HL-60 (cell line): Measurements from ENCODE around the gene CLRN3.

Experiments
- DNase-seq, 2 experiments: peaks; one replicate each; pipeline ENCODE4 v3.0.0-alpha.2; 2010 to 2020; ENCODE audit warnings: low read depth in 1 of 2, low spot score in 1 of 2
- H3K27ac ChIP-seq: fragments of 250-450 bp; sonication (Bioruptor Pico); replicated peaks from 2 replicates; pipeline ENCODE4 v1.5.1; 2020; ENCODE audit warnings: mild to moderate bottlenecking, moderate library complexity
- H3K27me3 ChIP-seq: fragments of 250-450 bp; sonication (Bioruptor Pico); 2 replicates; pipeline ENCODE4 v1.5.1; 2021; ENCODE audit warnings: mild to moderate bottlenecking, moderate library complexity; ENCODE audit not compliant: insufficient read depth, poor library complexity, severe bottlenecking
- H3K4me3 ChIP-seq: replicated peaks from 2 replicates; pipeline ENCODE4 v1.5.1; 2011; ENCODE audit warnings: mild to moderate bottlenecking, control low read depth, low read length; ENCODE audit not compliant: insufficient read depth
- GABPA ChIP-seq: IDR thresholded peaks from 2 replicates; pipeline ENCODE4 v1.6.1; 2012; ENCODE audit warnings: low read depth
- POLR2AphosphoS5 ChIP-seq: IDR thresholded peaks from 2 replicates; pipeline ENCODE4 v1.6.1; 2012; ENCODE audit warnings: low read depth
- SPI1 ChIP-seq: IDR thresholded peaks from 2 replicates; pipeline ENCODE4 v1.6.1; 2012; ENCODE audit warnings: low read depth, mild to moderate bottlenecking, borderline replicate concordance
- TF ChIP-seq, protein P1 (sequence below): IDR thresholded peaks from one replicate; pipeline ENCODE4 v1.5.1; 2011; ENCODE audit warnings: low read length, control low read depth, inconsistent platforms; ENCODE audit not compliant: insufficient read depth
- TF ChIP-seq, protein P2 (sequence below): IDR thresholded peaks from 2 replicates; pipeline ENCODE4 v1.6.1; 2012; ENCODE audit warnings: low read depth; ENCODE audit not compliant: insufficient replicate concordance

Gene CLRN3

DNA sequence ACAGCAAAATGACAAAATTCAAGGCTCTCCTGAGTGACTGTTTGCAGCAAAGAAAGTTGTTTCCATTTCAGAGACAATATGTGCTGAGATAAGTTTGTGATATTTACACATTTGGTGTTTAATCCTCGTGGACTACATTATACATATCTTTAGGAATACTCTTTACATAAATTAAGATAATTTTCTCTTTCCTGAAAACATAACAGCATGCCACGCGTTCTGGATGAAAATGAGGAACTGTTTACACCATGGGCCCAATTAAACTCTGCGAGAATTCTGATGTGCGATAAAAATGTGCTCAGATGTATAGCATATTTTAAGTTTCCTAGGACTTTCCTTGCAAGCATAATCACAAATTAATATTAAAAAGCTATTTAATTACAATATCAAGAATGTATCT is 40.5 kb upstream of the CLRN3 start:
- Histone ChIP-seq H3K27ac (no peak overlapping the region), H3K4me3 (no peak overlapping the region), H3K27me3 (no peaks in the 10 kb centered on the region)
- peak; percentile 33; the same call in 1 of the 2 replicates for TF ChIP-seq SPI1
- TF ChIP-seq GABPA: no peak
- no peak for DNase-seq

DNA sequence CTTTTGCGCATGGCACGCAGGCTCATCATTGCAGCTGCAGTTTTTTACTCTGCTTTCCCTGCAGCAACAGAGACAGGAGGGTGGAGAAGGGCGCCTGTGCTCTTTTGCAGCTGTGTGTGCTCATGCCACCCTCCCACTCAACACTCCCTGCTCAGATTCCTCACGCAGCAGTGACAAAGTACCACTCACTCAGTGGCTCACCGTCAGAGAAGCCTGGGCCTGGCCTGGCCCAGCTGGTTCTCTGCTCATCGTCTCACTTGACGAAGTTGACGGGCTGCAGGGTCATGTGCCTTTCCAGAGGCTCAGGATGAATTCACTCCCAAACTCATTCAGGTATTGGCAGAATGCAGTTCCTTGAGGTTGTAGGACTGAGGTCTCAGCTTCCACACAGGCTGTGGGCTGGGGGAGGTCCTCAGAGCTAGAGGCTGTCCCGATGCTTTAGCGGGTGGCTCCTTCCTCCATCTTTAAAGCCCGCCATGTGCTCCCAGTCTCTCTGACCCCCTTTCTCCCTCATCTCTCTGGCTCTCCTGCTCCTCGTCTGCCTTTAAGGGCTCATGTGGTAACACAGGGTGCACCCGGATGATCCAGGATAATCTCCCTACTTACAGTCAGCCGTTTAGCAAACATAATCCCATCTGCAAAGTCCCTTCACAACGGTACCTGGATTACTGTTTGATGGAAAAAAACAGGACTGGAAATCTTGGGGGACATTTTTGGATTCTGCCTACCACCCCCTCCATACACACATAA is 40.0 kb upstream of the CLRN3 start:
- DNase-seq: no peak
- no peak overlapping the region for H3K27ac ChIP-seq
- no peaks in the 10 kb centered on the region for H3K27me3 ChIP-seq
- H3K4me3 ChIP-seq: no peak overlapping the region
- TF ChIP-seq, protein P1, sequence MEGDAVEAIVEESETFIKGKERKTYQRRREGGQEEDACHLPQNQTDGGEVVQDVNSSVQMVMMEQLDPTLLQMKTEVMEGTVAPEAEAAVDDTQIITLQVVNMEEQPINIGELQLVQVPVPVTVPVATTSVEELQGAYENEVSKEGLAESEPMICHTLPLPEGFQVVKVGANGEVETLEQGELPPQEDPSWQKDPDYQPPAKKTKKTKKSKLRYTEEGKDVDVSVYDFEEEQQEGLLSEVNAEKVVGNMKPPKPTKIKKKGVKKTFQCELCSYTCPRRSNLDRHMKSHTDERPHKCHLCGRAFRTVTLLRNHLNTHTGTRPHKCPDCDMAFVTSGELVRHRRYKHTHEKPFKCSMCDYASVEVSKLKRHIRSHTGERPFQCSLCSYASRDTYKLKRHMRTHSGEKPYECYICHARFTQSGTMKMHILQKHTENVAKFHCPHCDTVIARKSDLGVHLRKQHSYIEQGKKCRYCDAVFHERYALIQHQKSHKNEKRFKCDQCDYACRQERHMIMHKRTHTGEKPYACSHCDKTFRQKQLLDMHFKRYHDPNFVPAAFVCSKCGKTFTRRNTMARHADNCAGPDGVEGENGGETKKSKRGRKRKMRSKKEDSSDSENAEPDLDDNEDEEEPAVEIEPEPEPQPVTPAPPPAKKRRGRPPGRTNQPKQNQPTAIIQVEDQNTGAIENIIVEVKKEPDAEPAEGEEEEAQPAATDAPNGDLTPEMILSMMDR: no peak
- TF ChIP-seq, protein P2, sequence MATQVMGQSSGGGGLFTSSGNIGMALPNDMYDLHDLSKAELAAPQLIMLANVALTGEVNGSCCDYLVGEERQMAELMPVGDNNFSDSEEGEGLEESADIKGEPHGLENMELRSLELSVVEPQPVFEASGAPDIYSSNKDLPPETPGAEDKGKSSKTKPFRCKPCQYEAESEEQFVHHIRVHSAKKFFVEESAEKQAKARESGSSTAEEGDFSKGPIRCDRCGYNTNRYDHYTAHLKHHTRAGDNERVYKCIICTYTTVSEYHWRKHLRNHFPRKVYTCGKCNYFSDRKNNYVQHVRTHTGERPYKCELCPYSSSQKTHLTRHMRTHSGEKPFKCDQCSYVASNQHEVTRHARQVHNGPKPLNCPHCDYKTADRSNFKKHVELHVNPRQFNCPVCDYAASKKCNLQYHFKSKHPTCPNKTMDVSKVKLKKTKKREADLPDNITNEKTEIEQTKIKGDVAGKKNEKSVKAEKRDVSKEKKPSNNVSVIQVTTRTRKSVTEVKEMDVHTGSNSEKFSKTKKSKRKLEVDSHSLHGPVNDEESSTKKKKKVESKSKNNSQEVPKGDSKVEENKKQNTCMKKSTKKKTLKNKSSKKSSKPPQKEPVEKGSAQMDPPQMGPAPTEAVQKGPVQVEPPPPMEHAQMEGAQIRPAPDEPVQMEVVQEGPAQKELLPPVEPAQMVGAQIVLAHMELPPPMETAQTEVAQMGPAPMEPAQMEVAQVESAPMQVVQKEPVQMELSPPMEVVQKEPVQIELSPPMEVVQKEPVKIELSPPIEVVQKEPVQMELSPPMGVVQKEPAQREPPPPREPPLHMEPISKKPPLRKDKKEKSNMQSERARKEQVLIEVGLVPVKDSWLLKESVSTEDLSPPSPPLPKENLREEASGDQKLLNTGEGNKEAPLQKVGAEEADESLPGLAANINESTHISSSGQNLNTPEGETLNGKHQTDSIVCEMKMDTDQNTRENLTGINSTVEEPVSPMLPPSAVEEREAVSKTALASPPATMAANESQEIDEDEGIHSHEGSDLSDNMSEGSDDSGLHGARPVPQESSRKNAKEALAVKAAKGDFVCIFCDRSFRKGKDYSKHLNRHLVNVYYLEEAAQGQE: no peak
- TF ChIP-seq GABPA (no peak), POLR2AphosphoS5 (no peak), SPI1 (no peak)

DNA sequence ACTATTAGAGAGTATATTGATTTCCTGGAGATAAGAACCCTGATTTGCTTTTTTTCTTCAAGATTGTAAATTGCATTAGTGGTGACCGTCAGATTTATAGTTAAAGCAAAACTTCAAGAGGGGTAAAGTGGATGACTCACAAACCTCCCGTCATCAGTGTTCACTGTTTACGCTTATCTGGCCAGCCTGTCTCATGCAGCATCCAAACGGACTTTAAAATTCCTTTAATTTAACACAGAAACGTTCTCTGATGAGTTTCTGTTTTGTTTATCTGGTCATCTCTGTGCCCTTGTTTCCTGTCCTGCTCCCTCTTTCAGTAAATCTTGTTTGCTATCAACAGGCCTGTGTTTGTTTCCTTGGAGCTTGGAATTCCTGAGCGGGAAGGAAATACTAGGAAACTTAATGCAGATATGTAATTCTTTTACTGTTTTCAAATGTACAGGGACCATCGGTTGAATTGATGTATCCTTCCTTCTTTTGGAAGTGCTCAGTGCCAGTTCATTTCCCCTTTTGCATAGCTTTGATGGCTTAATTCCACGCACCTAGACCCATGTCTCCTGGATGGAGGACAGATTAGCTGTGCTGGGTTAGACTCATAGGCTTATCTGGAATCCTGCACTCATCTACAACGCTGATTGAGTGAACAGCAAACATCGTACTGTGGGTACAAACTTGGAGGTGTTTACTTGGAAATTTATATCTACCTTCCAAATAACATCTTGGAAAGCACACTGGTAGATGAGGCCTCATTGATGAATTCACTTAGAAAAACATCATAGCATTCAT is 35.5 kb upstream of the CLRN3 start:
- no peak for DNase-seq
- Histone ChIP-seq H3K4me3 (no peak overlapping the region), H3K27ac (no peak overlapping the region), H3K27me3 (no peaks in the 10 kb centered on the region)
- TF ChIP-seq, protein P2: no peak
- TF ChIP-seq, protein P1: no peak
- TF ChIP-seq POLR2AphosphoS5: no peak
- TF ChIP-seq SPI1: no peak
- no peak for TF ChIP-seq GABPA

DNA sequence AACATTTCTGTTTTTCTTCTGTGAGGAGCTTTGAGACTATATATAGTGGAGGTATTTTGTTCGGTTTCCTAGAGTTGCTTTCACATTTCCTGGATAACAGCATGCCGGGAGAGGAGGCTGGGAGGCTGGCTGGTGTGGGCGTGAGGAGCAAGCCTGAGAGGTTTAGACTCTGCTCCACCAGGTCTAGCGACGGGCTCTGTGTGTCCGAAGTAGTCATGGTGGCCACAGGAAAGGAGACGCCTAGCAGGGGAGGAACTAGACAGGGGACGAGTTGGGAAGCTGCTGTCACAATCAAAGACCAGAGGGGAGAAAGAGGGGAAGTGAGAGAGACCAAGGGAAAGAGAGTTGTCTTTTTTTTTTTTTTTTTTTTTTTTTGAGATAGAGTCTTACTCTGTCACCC is 33.7 kb upstream of the CLRN3 start:
- DNase-seq: peak; percentile 52 to 66
- TF ChIP-seq, protein P2: no peak
- TF ChIP-seq, protein P1: no peak
- TF ChIP-seq GABPA (no peak), SPI1 (peak; percentile 67), POLR2AphosphoS5 (no peak)
- no peak overlapping the region for H3K27ac ChIP-seq
- H3K27me3 ChIP-seq: no peaks in the 10 kb centered on the region
- no peak overlapping the region for H3K4me3 ChIP-seq
